Measurements from ENCODE around the gene TMEM185B.

GRCh38 chr2:120208381-120209353 is 14.5 kb downstream of the TMEM185B start:
- no peak for TF ChIP-seq CTCF (IDR thresholded peaks at IDR 0.05; ENCODE audit: insufficient read depth, low read length)
- no peak for TF ChIP-seq SPI1 (IDR thresholded peaks at IDR 0.05; ENCODE audit: borderline replicate concordance, low read depth)
- no peak for TF ChIP-seq REST (IDR thresholded peaks at IDR 0.05; ENCODE audit: insufficient replicate concordance, low read depth)
- TF ChIP-seq GABPA (IDR thresholded peaks at IDR 0.05; ENCODE audit: low read depth) = no peak
- no peak for TF ChIP-seq POLR2AphosphoS5 (IDR thresholded peaks at IDR 0.05; ENCODE audit: low read depth)

All from HL-60 (cell line).